Astrocyte of the spinal cord (primary cell): Measurements from ENCODE around the gene SAMD9L.

Experiments used
- DNase-seq: peaks from one replicate; pipeline ENCODE4 v3.0.0; 2011; ENCODE audit warnings: low read depth, low spot score
- H3K4me3 ChIP-seq: 2 replicates; pipeline ENCODE4 v1.5.1; 2011; ENCODE audit warnings: low read depth, mild to moderate bottlenecking, low read length, moderate library complexity
- CTCF ChIP-seq: IDR thresholded peaks from 2 replicates; pipeline ENCODE4 v1.5.1; 2012; ENCODE audit warnings: low read depth, mild to moderate bottlenecking, low read length, inconsistent platforms
- in situ Hi-C: cut with HindIII; loops from 2 replicates; pipeline ENCODE4 v1.10.0; 2017; ENCODE audit warnings: low sequenced_read_pairs

Gene SAMD9L

GRCh38 chr7:93148727-93149126 is 542 bp upstream of the SAMD9L start:
- DNase-seq: no peak
- H3K4me3 ChIP-seq: no peak overlapping the region
- TF ChIP-seq CTCF: no peak
- in situ Hi-C loops: no loop called here

- TF ChIP-seq CTCF: no peak
- in situ Hi-C loops: no loop called here
- H3K4me3 ChIP-seq: peak overlapping the region; percentile 25
- peak; percentile 61 for DNase-seq
Measured at GRCh38 chr7:93147363-93147762, 822 bp downstream of the SAMD9L start.

GRCh38 chr7:93146472-93147141 is 1.6 kb downstream of the SAMD9L start:
- H3K4me3 ChIP-seq: no peak overlapping the region
- no peak for TF ChIP-seq CTCF
- no peak for DNase-seq
- in situ Hi-C loops: no loop called here

GRCh38 chr7:93146036-93146435 is 2.1 kb downstream of the SAMD9L start:
- in situ Hi-C loops: no loop called here
- no peak for DNase-seq
- no peak for TF ChIP-seq CTCF
- H3K4me3 ChIP-seq: no peak overlapping the region

- in situ Hi-C loops: no loop called here
- H3K4me3 ChIP-seq: no peak overlapping the region
- no peak for TF ChIP-seq CTCF
- DNase-seq: no peak
Measured at GRCh38 chr7:93145354-93145753, 2.8 kb downstream of the SAMD9L start.

- in situ Hi-C loops: no loop called here
Measured at GRCh38 chr7:93142127-93142526, 6.1 kb downstream of the SAMD9L start.

More at GRCh38 chr7:93142127-93142526, 6.1 kb downstream of the SAMD9L start:
- DNase-seq: no peak
- no peak overlapping the region for H3K4me3 ChIP-seq
- TF ChIP-seq CTCF: no peak
